K562 (cell line): Measurements from ENCODE around the gene DISC1. TPM values are rescaled to one million over a fixed set of nuclear protein-coding genes. Genes with fewer than 3 reads are reported as not detected.
A peak's percentile ranks its signal among the peaks of the same experiment; 100 is the strongest.

ENCODE experiments used
- ATAC-seq: fragments of 200-7000 bp; cut with Tn5 transposase; 3 replicates; pipeline ENCODE4 v1.9.1; 2020; ENCODE audit warnings: moderate library complexity
- BruUV-seq: library from RNA; stranded (reverse); fragments of 400-500 nt; replicated peaks from 2 replicates; lab custom pipeline; 2021; lab: Mats Ljungman, UMichigan
- CTCF ChIA-PET: fragments of 300-600 bp; formaldehyde crosslinking; extraction: SDS; loops from one replicate; lab custom pipeline; 2021; ENCODE audit warnings: low intra/inter-chr PET ratio; lab: Yijun Ruan, JAX
- POLR2A ChIA-PET: fragments of 300-600, 350-650 bp; sonication (Branson Sonifier 250); formaldehyde crosslinking; extraction: SDS; loops from one replicate; lab custom pipeline; 2021; ENCODE audit warnings: antibody characterized with exemption, inconsistent platforms; lab: Yijun Ruan, JAX
- DNase-seq, 4 experiments: peaks; one replicate each; pipeline versions ENCODE4 v3.0.0 to v3.0.0-alpha.2; 2011 to 2018; ENCODE audit warnings: low spot score in 3 of 4, mixed read lengths in 3 of 4; ENCODE audit errors: extremely low read depth in 1 of 4
- FAIRE-seq: peaks from 2 replicates; lab custom pipeline; 2011; peaks lifted over from hg19 to GRCh38; lab: Jason Lieb, UNC
- H2AFZ ChIP-seq: 2 replicates; pipeline ENCODE4 v1.6.0; 2011; ENCODE audit warnings: low read depth, low read length, control low read depth, inconsistent platforms
- H3K27ac ChIP-seq: fragments of 200-600 bp; 3 replicates; pipeline ENCODE4 v1.8.0; 2011; ENCODE audit warnings: low read depth, mild to moderate bottlenecking, control low read depth, inconsistent platforms, low read length, moderate library complexity, mixed read lengths; ENCODE audit errors: extremely low read depth
- H3K27me3 ChIP-seq, 2 experiments: fragments of 300-600 bp in 1 of 2; 2 replicates in 1 of 2; 3 replicates in 1 of 2; pipeline versions ENCODE4 v1.6.0 to v1.8.0; 2011; ENCODE audit warnings: inconsistent platforms in 2 of 2, low read length in 2 of 2, mild to moderate bottlenecking in 1 of 2, mixed read lengths in 1 of 2, moderate library complexity in 1 of 2; ENCODE audit not compliant: control insufficient read depth in 2 of 2, insufficient read depth in 2 of 2
- H3K36me3 ChIP-seq: fragments of 300-600 bp; 3 replicates; pipeline ENCODE4 v1.8.0; 2011; ENCODE audit warnings: mild to moderate bottlenecking, low read length, inconsistent platforms; ENCODE audit not compliant: control insufficient read depth, insufficient read depth
- H3K4me1 ChIP-seq, 2 experiments: fragments of 200-600 bp in 1 of 2; replicated peaks in 1 of 2; 2 replicates in 1 of 2; 3 replicates in 1 of 2; pipeline versions ENCODE4 v1.5.1 to v1.8.0; 2011; ENCODE audit warnings: inconsistent platforms in 2 of 2, low read length in 2 of 2, mild to moderate bottlenecking in 1 of 2, mixed read lengths in 1 of 2, moderate library complexity in 1 of 2; ENCODE audit not compliant: control insufficient read depth in 2 of 2, insufficient read depth in 2 of 2
- H3K4me2 ChIP-seq: 2 replicates; pipeline ENCODE4 v1.6.1; 2011; ENCODE audit warnings: low read length, control low read depth, inconsistent platforms, mixed read lengths; ENCODE audit not compliant: insufficient read depth
- H3K4me3 ChIP-seq: fragments of 200-600 bp; sonication (generic), shearing (Covaris generic); 2 replicates; pipeline ENCODE4 v1.5.1; 2016; ENCODE audit warnings: control low read depth, inconsistent platforms
- H3K79me2 ChIP-seq: fragments of 200-600 bp; 3 replicates; pipeline ENCODE4 v1.8.0; 2011; ENCODE audit warnings: low read length, inconsistent platforms; ENCODE audit not compliant: control insufficient read depth, insufficient read depth
- H3K9ac ChIP-seq, 2 experiments: 2 replicates each; pipeline versions ENCODE4 v1.6.0 to v1.6.1; 2011; ENCODE audit warnings: low read depth in 2 of 2, low read length in 2 of 2, control low read depth in 1 of 2, inconsistent platforms in 1 of 2, mild to moderate bottlenecking in 1 of 2, mixed read lengths in 1 of 2; ENCODE audit not compliant: insufficient read depth in 1 of 2
- H3K9me1 ChIP-seq: one replicate; pipeline ENCODE4 v1.6.0; 2011; ENCODE audit warnings: inconsistent platforms, mild to moderate bottlenecking, low read length, moderate library complexity; ENCODE audit not compliant: control insufficient read depth, insufficient read depth
- H3K9me3 ChIP-seq: replicated peaks from 2 replicates; pipeline ENCODE4 v1.5.1; 2011; ENCODE audit warnings: low read depth, low read length, inconsistent platforms; ENCODE audit not compliant: control insufficient read depth, insufficient read depth
- H4K20me1 ChIP-seq: replicated peaks from 2 replicates; pipeline ENCODE4 v1.6.1; 2011; ENCODE audit warnings: low read length, inconsistent platforms, mixed read lengths; ENCODE audit not compliant: control insufficient read depth, insufficient read depth
- OTX1 ChIP-seq: fragments of 450-650 bp; formaldehyde crosslinking; IDR thresholded peaks from 2 replicates; pipeline ENCODE4 v1.4.0; 2022; ENCODE audit warnings: mild to moderate bottlenecking
- ZNF512 ChIP-seq: IDR thresholded peaks from 2 replicates; pipeline ENCODE4 v1.6.1; 2016; ENCODE audit warnings: missing genetic modification characterization, missing compliant biosample characterization
- in situ Hi-C: fragments of 300-500 bp; cut with MboI; formaldehyde crosslinking; loops from 4 replicates; pipeline ENCODE4 v1.15.0; 2018; ENCODE audit warnings: inconsistent platforms, mixed read lengths
- intact Hi-C: fragments of 100-400 bp; cut with micrococcal nuclease; formaldehyde crosslinking; loops from 2 replicates; pipeline ENCODE4 v1.14.2; 2022
- polyA plus RNA-seq, 8 experiments: library from polyadenylated mRNA; depleted of rRNA in 4 of 8; stranded (reverse) in 5 of 8; unstranded in 3 of 8; fragments of >200 nt; fragmentation: Nextera tagmentation in 2 of 8; fragmentation: Illumina TruSeq in 1 of 8; extraction: Ambion mirVana in 2 of 8; extraction: Trizol in 1 of 8; gene quantifications; 2 replicates each; pipeline versions ENCODE4 v1.2.1 to v1.2.3, GENCODE V29; 2011 to 2014; ENCODE audit warnings: inconsistent platforms in 1 of 8, missing spikeins in 1 of 8
- total RNA-seq, 7 experiments: library from RNA; depleted of rRNA in 6 of 7; stranded (reverse); fragments of >200 nt in 6 of 7; fragmentation: Illumina TruSeq in 2 of 7; extraction: Trizol in 2 of 7; gene quantifications; 2 replicates each; pipeline versions ENCODE4 v1.2.1 to v1.2.3, GENCODE V29; 2011 to 2021; ENCODE audit warnings: low replicate concordance in 1 of 7
- TF ChIP-seq, protein P1 (sequence below): sonication (generic); formaldehyde crosslinking; IDR thresholded peaks from 2 replicates; pipeline ENCODE4 v1.8.1; 2023; ENCODE audit warnings: mild to moderate bottlenecking, missing genetic modification reagents, moderate library complexity
- TF ChIP-seq, protein P2 (sequence below): fragments of 450-650 bp; formaldehyde crosslinking; IDR thresholded peaks from 2 replicates; pipeline ENCODE4 v1.4.0; 2022; ENCODE audit warnings: missing genetic modification characterization

DISC1 gene
- total and polyA plus RNA-seq, 9 of the 15 experiments (the other 6 are each of a cell fraction or from before 2014, with no cell fraction given), result 0.01 to 0.11 (median 0.08) TPM; not detected in 1

DNA sequence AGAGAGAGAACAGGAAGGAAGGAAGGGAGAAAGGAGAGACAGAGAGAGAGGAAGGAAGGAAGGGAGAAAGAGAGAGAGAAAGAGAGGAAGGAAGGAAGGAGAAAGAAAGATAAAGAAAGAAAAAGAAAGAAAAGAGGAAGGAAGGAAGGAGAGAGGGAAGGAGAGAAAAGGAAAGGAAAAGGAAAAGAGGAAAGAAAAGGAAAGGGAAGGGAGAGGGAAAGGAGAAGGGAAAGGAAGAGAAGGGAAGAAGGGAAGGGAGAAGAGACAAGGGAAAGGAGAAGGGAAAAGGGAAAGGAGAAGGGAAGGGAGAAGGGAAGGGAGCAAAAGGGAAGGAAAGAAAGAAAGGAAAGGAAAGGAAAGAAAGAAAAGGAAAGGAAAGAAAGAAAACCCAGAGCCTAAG lies 404.6 kb downstream of the DISC1 start:
- BruUV-seq, result no TSS peak
- ChIA-PET POLR2A (no interaction called here), CTCF (no interaction called here)
- no peak overlapping the region for H3K9ac ChIP-seq
- in situ Hi-C loops, result no loop called here
- no peaks in the 10 kb centered on the region for H4K20me1 ChIP-seq
- no peaks in the 10 kb centered on the region for H3K4me1 ChIP-seq
- H3K79me2 ChIP-seq, result no peaks in the 10 kb centered on the region
- no peak for ATAC-seq
- no peak overlapping the region for H3K4me3 ChIP-seq
- FAIRE-seq, result no peak
- DNase-seq, result no peak
- H3K9me1 ChIP-seq, result no peaks in the 10 kb centered on the region
- H2AFZ ChIP-seq, result no peak overlapping the region
- no peaks in the 10 kb centered on the region for H3K36me3 ChIP-seq
- intact Hi-C loops, result no loop called here
- no peaks in the 10 kb centered on the region for H3K27me3 ChIP-seq
- H3K27ac ChIP-seq, result no peak overlapping the region
- TF ChIP-seq, protein P1, sequence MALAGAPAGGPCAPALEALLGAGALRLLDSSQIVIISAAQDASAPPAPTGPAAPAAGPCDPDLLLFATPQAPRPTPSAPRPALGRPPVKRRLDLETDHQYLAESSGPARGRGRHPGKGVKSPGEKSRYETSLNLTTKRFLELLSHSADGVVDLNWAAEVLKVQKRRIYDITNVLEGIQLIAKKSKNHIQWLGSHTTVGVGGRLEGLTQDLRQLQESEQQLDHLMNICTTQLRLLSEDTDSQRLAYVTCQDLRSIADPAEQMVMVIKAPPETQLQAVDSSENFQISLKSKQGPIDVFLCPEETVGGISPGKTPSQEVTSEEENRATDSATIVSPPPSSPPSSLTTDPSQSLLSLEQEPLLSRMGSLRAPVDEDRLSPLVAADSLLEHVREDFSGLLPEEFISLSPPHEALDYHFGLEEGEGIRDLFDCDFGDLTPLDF, result no peak
- peak; percentile 83 for TF ChIP-seq ZNF512 (tag)
- TF ChIP-seq OTX1 (CRISPR knock-in tag), result 0 out of 2 replicates have a peak, but pooled peaks have one; percentile 42
- TF ChIP-seq, protein P2, sequence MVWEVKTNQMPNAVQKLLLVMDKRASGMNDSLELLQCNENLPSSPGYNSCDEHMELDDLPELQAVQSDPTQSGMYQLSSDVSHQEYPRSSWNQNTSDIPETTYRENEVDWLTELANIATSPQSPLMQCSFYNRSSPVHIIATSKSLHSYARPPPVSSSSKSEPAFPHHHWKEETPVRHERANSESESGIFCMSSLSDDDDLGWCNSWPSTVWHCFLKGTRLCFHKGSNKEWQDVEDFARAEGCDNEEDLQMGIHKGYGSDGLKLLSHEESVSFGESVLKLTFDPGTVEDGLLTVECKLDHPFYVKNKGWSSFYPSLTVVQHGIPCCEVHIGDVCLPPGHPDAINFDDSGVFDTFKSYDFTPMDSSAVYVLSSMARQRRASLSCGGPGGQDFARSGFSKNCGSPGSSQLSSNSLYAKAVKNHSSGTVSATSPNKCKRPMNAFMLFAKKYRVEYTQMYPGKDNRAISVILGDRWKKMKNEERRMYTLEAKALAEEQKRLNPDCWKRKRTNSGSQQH (CRISPR knock-in tag), result 0 out of 2 replicates have a peak, but pooled peaks have one; percentile 17
- H3K9me3 ChIP-seq, result no peaks in the 10 kb centered on the region
- no peak overlapping the region for H3K4me2 ChIP-seq
